ENCODE results near the gene MTARC2. TPM values are rescaled to one million over a fixed set of nuclear protein-coding genes. Genes with fewer than 3 reads are reported as not detected.

Gene MTARC2
- total and polyA plus RNA-seq, 2 donors (not counting 1 experiment from before 2014, with no cell fraction given) = 12.6 to 14.5 TPM

DNA sequence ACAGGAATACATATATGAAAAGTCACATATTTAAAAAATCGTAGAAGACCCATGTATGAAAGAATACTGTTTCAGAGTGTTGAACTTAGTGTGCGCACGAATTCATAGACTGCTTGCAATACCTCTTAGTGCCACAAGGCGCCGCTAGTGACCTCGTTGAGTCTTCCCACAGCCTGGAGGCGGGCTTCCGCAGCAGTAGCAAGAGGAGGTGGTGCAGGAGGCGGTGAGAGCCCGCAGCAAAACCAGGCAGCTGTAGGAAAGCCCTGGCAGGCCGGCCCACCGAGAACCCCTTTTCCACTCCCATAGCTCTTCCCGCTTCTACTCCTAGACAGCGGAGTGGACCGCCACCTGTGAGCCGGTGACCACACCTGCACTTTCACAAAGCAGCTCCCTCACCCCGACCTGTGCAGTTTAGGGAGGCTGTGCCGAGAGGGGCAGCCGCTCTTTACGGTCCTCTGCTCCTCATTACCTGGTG lies 62.1 kb downstream of the MTARC2 start:
- H2AFZ ChIP-seq (ENCODE audit: low read length) = no peak overlapping the region
- H3K9me3 ChIP-seq (ENCODE audit: control insufficient read depth, insufficient read depth, low read depth, low read length) = no peaks in the 10 kb centered on the region
- peaks cover 6% of the 10 kb centered on the region for H3K27me3 ChIP-seq (ENCODE audit: control insufficient read depth, insufficient read depth, low read length)
- H3K4me1 ChIP-seq (ENCODE audit: control insufficient read depth, extremely low read depth, insufficient read depth, low read length) = no peaks in the 10 kb centered on the region
- H3K79me2 ChIP-seq (ENCODE audit: control insufficient read depth, insufficient read depth, low read length) = no peaks in the 10 kb centered on the region
- peak; percentile 63 to 84 for DNase-seq (ENCODE audit: low read depth in 2 of 2)
- H3K36me3 ChIP-seq (ENCODE audit: control insufficient read depth, insufficient read depth, low read length) = no peaks in the 10 kb centered on the region
- TF ChIP-seq, protein P1, sequence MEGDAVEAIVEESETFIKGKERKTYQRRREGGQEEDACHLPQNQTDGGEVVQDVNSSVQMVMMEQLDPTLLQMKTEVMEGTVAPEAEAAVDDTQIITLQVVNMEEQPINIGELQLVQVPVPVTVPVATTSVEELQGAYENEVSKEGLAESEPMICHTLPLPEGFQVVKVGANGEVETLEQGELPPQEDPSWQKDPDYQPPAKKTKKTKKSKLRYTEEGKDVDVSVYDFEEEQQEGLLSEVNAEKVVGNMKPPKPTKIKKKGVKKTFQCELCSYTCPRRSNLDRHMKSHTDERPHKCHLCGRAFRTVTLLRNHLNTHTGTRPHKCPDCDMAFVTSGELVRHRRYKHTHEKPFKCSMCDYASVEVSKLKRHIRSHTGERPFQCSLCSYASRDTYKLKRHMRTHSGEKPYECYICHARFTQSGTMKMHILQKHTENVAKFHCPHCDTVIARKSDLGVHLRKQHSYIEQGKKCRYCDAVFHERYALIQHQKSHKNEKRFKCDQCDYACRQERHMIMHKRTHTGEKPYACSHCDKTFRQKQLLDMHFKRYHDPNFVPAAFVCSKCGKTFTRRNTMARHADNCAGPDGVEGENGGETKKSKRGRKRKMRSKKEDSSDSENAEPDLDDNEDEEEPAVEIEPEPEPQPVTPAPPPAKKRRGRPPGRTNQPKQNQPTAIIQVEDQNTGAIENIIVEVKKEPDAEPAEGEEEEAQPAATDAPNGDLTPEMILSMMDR (conservative IDR thresholded peaks at IDR 0.05 in 1 of 2, IDR thresholded peaks at IDR 0.05 in 1 of 2; ENCODE audit: low read depth in 1 of 2, low read length in 2 of 2) = peak; percentile 96 to 98
- no peak for TF ChIP-seq EZH2 (IDR thresholded peaks at IDR 0.05; ENCODE audit: low read length, missing control alignments)
- H3K4me2 ChIP-seq (ENCODE audit: extremely low read depth, insufficient read depth, low read length) = peak overlapping the region; percentile 36
- no peak overlapping the region for H3K27ac ChIP-seq (ENCODE audit: insufficient read depth, low read length)
- no peaks in the 10 kb centered on the region for H4K20me1 ChIP-seq (ENCODE audit: control insufficient read depth, extremely low read depth, insufficient read depth, low read length)
- no peak overlapping the region for H3K4me3 ChIP-seq (replicated peaks in 1 of 4; ENCODE audit: control extremely low read depth in 1 of 4, insufficient read depth in 1 of 4, low read depth in 3 of 4, low read length in 4 of 4)
- H3K9ac ChIP-seq (ENCODE audit: insufficient read depth, low read length) = no peak overlapping the region

DNA sequence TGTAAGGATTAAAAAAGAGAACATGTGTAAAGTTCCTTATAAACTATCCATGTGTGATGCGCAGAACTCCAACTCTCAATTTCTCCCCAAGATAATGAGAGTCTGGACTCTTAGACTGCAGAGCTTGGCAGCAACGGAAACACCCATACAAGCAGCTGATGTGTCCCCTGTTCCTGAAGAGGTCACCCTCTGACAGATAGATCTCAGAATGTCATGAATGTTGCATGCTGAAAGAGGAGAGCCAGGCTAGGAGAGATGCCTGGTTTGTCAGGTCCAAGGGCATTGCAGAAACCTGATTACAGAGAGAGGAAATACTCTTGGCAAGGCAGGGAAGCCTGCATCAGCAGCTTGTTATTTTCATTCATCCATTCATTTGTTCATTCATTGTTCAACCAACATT lies 62.8 kb downstream of the MTARC2 start:
- Histone ChIP-seq H2AFZ (ENCODE audit: low read length) (no peak overlapping the region), H3K27me3 (ENCODE audit: control insufficient read depth, insufficient read depth, low read length) (peaks cover 7% of the 10 kb centered on the region), H3K79me2 (ENCODE audit: control insufficient read depth, insufficient read depth, low read length) (no peaks in the 10 kb centered on the region), H3K9me3 (ENCODE audit: control insufficient read depth, insufficient read depth, low read depth, low read length) (no peaks in the 10 kb centered on the region), H3K36me3 (ENCODE audit: control insufficient read depth, insufficient read depth, low read length) (no peaks in the 10 kb centered on the region), H3K4me1 (ENCODE audit: control insufficient read depth, extremely low read depth, insufficient read depth, low read length) (no peaks in the 10 kb centered on the region), H3K9ac (ENCODE audit: insufficient read depth, low read length) (no peak overlapping the region), H3K4me2 (ENCODE audit: extremely low read depth, insufficient read depth, low read length) (no peak overlapping the region), H3K27ac (ENCODE audit: insufficient read depth, low read length) (no peak overlapping the region), H3K4me3 (replicated peaks in 1 of 4; ENCODE audit: control extremely low read depth in 1 of 4, insufficient read depth in 1 of 4, low read depth in 3 of 4, low read length in 4 of 4) (no peak overlapping the region), H4K20me1 (ENCODE audit: control insufficient read depth, extremely low read depth, insufficient read depth, low read length) (no peaks in the 10 kb centered on the region)
- no peak for TF ChIP-seq EZH2 (IDR thresholded peaks at IDR 0.05; ENCODE audit: low read length, missing control alignments)
- TF ChIP-seq, protein P1 (conservative IDR thresholded peaks at IDR 0.05 in 1 of 2, IDR thresholded peaks at IDR 0.05 in 1 of 2; ENCODE audit: low read depth in 1 of 2, low read length in 2 of 2) = no peak
- DNase-seq (ENCODE audit: low read depth in 2 of 2) = no peak

DNA sequence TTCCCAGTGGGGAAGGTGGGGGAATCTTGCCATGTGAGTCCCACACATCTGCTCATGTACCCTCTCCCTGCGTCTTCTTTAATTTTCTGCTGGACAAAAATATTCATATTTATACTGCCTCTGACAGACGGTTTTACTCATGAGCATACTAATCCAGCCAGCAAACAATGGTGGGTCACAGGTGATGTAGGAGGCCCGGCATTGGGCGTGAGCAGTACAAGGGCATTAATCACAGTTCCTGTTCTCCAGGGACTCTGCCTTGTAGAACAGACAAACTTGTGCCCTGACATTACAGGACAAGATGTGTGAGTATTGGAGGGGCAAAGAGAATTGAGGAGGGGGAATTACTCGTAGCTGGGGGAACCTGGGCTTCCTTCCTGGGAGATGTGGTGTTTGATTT lies 63.6 kb downstream of the MTARC2 start:
- TF ChIP-seq, protein P1 (conservative IDR thresholded peaks at IDR 0.05 in 1 of 2, IDR thresholded peaks at IDR 0.05 in 1 of 2; ENCODE audit: low read depth in 1 of 2, low read length in 2 of 2) = no peak
- no peak for TF ChIP-seq EZH2 (IDR thresholded peaks at IDR 0.05; ENCODE audit: low read length, missing control alignments)
- H2AFZ ChIP-seq (ENCODE audit: low read length) = no peak overlapping the region
- no peak overlapping the region for H3K27ac ChIP-seq (ENCODE audit: insufficient read depth, low read length)
- H3K4me2 ChIP-seq (ENCODE audit: extremely low read depth, insufficient read depth, low read length) = no peak overlapping the region
- no peaks in the 10 kb centered on the region for H3K9me3 ChIP-seq (ENCODE audit: control insufficient read depth, insufficient read depth, low read depth, low read length)
- H3K36me3 ChIP-seq (ENCODE audit: control insufficient read depth, insufficient read depth, low read length) = no peaks in the 10 kb centered on the region
- H4K20me1 ChIP-seq (ENCODE audit: control insufficient read depth, extremely low read depth, insufficient read depth, low read length) = no peaks in the 10 kb centered on the region
- H3K4me3 ChIP-seq (replicated peaks in 1 of 4; ENCODE audit: control extremely low read depth in 1 of 4, insufficient read depth in 1 of 4, low read depth in 3 of 4, low read length in 4 of 4) = no peak overlapping the region
- no peak for DNase-seq (ENCODE audit: low read depth in 2 of 2)
- H3K79me2 ChIP-seq (ENCODE audit: control insufficient read depth, insufficient read depth, low read length) = no peaks in the 10 kb centered on the region
- H3K27me3 ChIP-seq (ENCODE audit: control insufficient read depth, insufficient read depth, low read length) = peaks cover 9% of the 10 kb centered on the region
- no peaks in the 10 kb centered on the region for H3K4me1 ChIP-seq (ENCODE audit: control insufficient read depth, extremely low read depth, insufficient read depth, low read length)
- no peak overlapping the region for H3K9ac ChIP-seq (ENCODE audit: insufficient read depth, low read length)
